Spleen (tissue), 11 donors: ENCODE results near the gene ARHGAP11A. TPM values are rescaled to one million over a fixed set of nuclear protein-coding genes. Genes with fewer than 3 reads are reported as not detected.

ENCODE experiments used
- DNase-seq: peaks from one replicate; pipeline ENCODE4 v3.0.0-alpha.2; 2020
- H3K27ac ChIP-seq, 8 donors: fragments of 200-600 bp; sonication (generic) in 7 of 8; 1 replicate in 4 of 8; 2 replicates in 4 of 8; pipeline versions ENCODE4 v1.5.0 to v1.8.0; 2016 to 2021; ENCODE audit warnings: inconsistent platforms in 4 of 8, mild to moderate bottlenecking in 4 of 8, moderate library complexity in 1 of 8
- H3K27me3 ChIP-seq, 7 donors: fragments of 200-600 bp; sonication (generic) in 6 of 7; replicated peaks in 1 of 7; 1 replicate in 4 of 7; 2 replicates in 3 of 7; pipeline versions ENCODE4 v1.5.0 to v1.8.0; 2016 to 2021; ENCODE audit warnings: inconsistent platforms in 3 of 7, mild to moderate bottlenecking in 1 of 7
- H3K36me3 ChIP-seq, 6 donors: fragments of 200-600 bp; sonication (generic) in 5 of 6; 1 replicate in 4 of 6; 2 replicates in 2 of 6; pipeline versions ENCODE4 v1.5.0 to v1.8.0; 2016 to 2021; ENCODE audit warnings: inconsistent platforms in 2 of 6
- H3K4me1 ChIP-seq, 6 donors: fragments of 200-600 bp; sonication (generic) in 5 of 6; 1 replicate in 3 of 6; 2 replicates in 3 of 6; pipeline versions ENCODE4 v1.5.0 to v1.8.0; 2016 to 2021; ENCODE audit warnings: inconsistent platforms in 3 of 6
- H3K4me3 ChIP-seq, 8 donors: fragments of 200-600 bp; sonication (generic) in 7 of 8; 1 replicate in 4 of 8; 2 replicates in 4 of 8; pipeline versions ENCODE4 v1.5.0 to v1.8.0; 2016 to 2021; ENCODE audit warnings: inconsistent platforms in 4 of 8, mild to moderate bottlenecking in 4 of 8, moderate library complexity in 2 of 8
- H3K9me3 ChIP-seq, 8 donors: fragments of 200-600 bp; sonication (generic) in 7 of 8; 1 replicate in 4 of 8; 2 replicates in 4 of 8; pipeline versions ENCODE4 v1.5.0 to v1.8.0; 2016 to 2021; ENCODE audit warnings: inconsistent platforms in 4 of 8
- CTCF ChIP-seq, 11 experiments: fragments of 200-600 bp in 7 of 11; fragments of 450-650 bp in 4 of 11; sonication (generic) in 4 of 11; IDR thresholded peaks in 8 of 11; conservative IDR thresholded peaks in 3 of 11; 1 replicate in 7 of 11; 2 replicates in 4 of 11; pipeline versions ENCODE4 v1.4.0 to v1.8.0; 2016 to 2021; ENCODE audit warnings: antibody characterized with exemption in 11 of 11, inconsistent platforms in 4 of 11, mild to moderate bottlenecking in 1 of 11
- POLR2A ChIP-seq, 3 donors: fragments of 450-650 bp; IDR thresholded peaks; one replicate each; pipeline ENCODE4 v1.5.1; 2017; ENCODE audit warnings: antibody characterized with exemption in 3 of 3, mild to moderate bottlenecking in 1 of 3
- POLR2AphosphoS5 ChIP-seq, 3 donors: sonication (generic); formaldehyde crosslinking; IDR thresholded peaks; one replicate each; pipeline ENCODE4 v1.5.1; 2017; ENCODE audit warnings: antibody characterized with exemption in 3 of 3
- WGBS, 5 donors: extraction: QIAGEN DNeasy Blood & Tissue Kit in 3 of 5; methylation state at CpG; one replicate each; pipeline versions ENCODE4 v1.1.5 to v1.1.7; 2013 to 2018; 5-methylcytosine and 5-hydroxymethylcytosine counted together
- intact Hi-C: fragments of 100-400 bp; cut with DNase I; formaldehyde crosslinking; loops from one replicate; pipeline ENCODE4 v1.15.0; 2023; ENCODE audit warnings: low total_unique reads
- polyA plus RNA-seq, 3 donors: library from polyadenylated mRNA; stranded (reverse); fragments of 200-250 nt; gene quantifications; one replicate each; pipeline ENCODE4 v1.2.1, GENCODE V29; 2013
- total RNA-seq, 7 donors: library from RNA; depleted of rRNA in 3 of 7; stranded (reverse); fragments of >200 nt in 3 of 7; fragmentation: NEBNext Ultra II Directional in 4 of 7; extraction: Animal tissue kit (Norgen Biotek cat#: 25700) in 4 of 7; gene quantifications; one replicate each; pipeline versions ENCODE4 v1.1.0 to v1.2.1, GENCODE V29; 2016 to 2021
- donor health status: healthy with polysubstance abuse.
- donor health status: DM: no; HTN: no; CAD: no; lungs with moderate emphysema.
- donor health status: DM: no; HTN: no; CAD: no.
- donor health status: Bipolar disorder and iron deficiency.
- donor health status: healthy.
- donor health status: DM: no; HTN: no; CAD: no.
- donor health status: DM: yes; HTN: yes; CAD: no.

Gene ARHGAP11A
- total and polyA plus RNA-seq, 10 donors = 1.1 to 9.5 (median 5.6) TPM

- intact Hi-C loops = no loop called here
- H3K27me3 ChIP-seq = no peaks in the 10 kb centered on the region
- H3K4me1 ChIP-seq = no peaks in the 10 kb centered on the region
- WGBS, 5 donors = 35 to 51% (median 42%) methylated on average over 4 of the region's 4 CpGs
- no peaks in the 10 kb centered on the region for H3K36me3 ChIP-seq
- no peak overlapping the region for H3K4me3 ChIP-seq
- no peak overlapping the region for H3K27ac ChIP-seq
- H3K9me3 ChIP-seq = no peaks in the 10 kb centered on the region
- DNase-seq = no peak
- TF ChIP-seq POLR2AphosphoS5 (IDR thresholded peaks at IDR 0.05) = no peak
- TF ChIP-seq CTCF (IDR thresholded peaks at IDR 0.05 in 8 of 11, conservative IDR thresholded peaks at IDR 0.05 in 3 of 11) = no peak
- TF ChIP-seq POLR2A (IDR thresholded peaks at IDR 0.05) = no peak
Observed at GRCh38 chr15:32656091-32656490, 40.8 kb downstream of the ARHGAP11A start.

- Histone ChIP-seq H3K4me1 (no peaks in the 10 kb centered on the region), H3K9me3 (no peaks in the 10 kb centered on the region), H3K27me3 (no peaks in the 10 kb centered on the region), H3K4me3 (no peak overlapping the region), H3K27ac (no peak overlapping the region), H3K36me3 (no peaks in the 10 kb centered on the region)
- DNase-seq = no peak
- intact Hi-C loops = no loop called here
- TF ChIP-seq POLR2A (IDR thresholded peaks at IDR 0.05) (no peak), POLR2AphosphoS5 (IDR thresholded peaks at IDR 0.05) (no peak), CTCF (IDR thresholded peaks at IDR 0.05 in 8 of 11, conservative IDR thresholded peaks at IDR 0.05 in 3 of 11) (no peak)
- 86 to 89% (median 88%) methylated on average over 9 of the region's 9 CpGs for WGBS, 5 donors
Observed at GRCh38 chr15:32656496-32656895, 41.2 kb downstream of the ARHGAP11A start.

GRCh38 chr15:32657198-32657883 is 42.0 kb downstream of the ARHGAP11A start:
- 51 to 75% (median 64%) methylated on average over 5 of the region's 5 CpGs for WGBS, 5 donors

More at GRCh38 chr15:32657198-32657883, 42.0 kb downstream of the ARHGAP11A start:
- H3K27me3 ChIP-seq = no peaks in the 10 kb centered on the region
- DNase-seq = no peak
- no peak overlapping the region for H3K27ac ChIP-seq
- no peaks in the 10 kb centered on the region for H3K9me3 ChIP-seq
- H3K4me1 ChIP-seq = no peaks in the 10 kb centered on the region
- intact Hi-C loops = no loop called here
- no peaks in the 10 kb centered on the region for H3K36me3 ChIP-seq
- TF ChIP-seq CTCF (IDR thresholded peaks at IDR 0.05 in 8 of 11, conservative IDR thresholded peaks at IDR 0.05 in 3 of 11) (no peak), POLR2AphosphoS5 (IDR thresholded peaks at IDR 0.05) (no peak), POLR2A (IDR thresholded peaks at IDR 0.05) (no peak)
- H3K4me3 ChIP-seq = no peak overlapping the region
